Skeletal muscle satellite cell (primary cell): ENCODE results near the gene SMCO3.

ENCODE experiments used
- H3K27me3 ChIP-seq: 2 replicates; pipeline ENCODE4 v1.7.0; 2013; ENCODE audit warnings: low read length; ENCODE audit not compliant: control insufficient read depth, insufficient read depth
- H3K36me3 ChIP-seq: 2 replicates; pipeline ENCODE4 v1.7.0; 2013; ENCODE audit warnings: mild to moderate bottlenecking, control low read depth, low read length; ENCODE audit not compliant: insufficient read depth
- H3K4me1 ChIP-seq: 2 replicates; pipeline ENCODE4 v1.7.0; 2013; ENCODE audit warnings: low read length; ENCODE audit not compliant: control insufficient read depth, insufficient read depth
- H3K4me2 ChIP-seq: 2 replicates; pipeline ENCODE4 v1.7.0; 2013; ENCODE audit warnings: mild to moderate bottlenecking, low read length
- H3K4me3 ChIP-seq: 2 replicates; pipeline ENCODE4 v1.7.0; 2013; ENCODE audit warnings: low read length
- H3K9ac ChIP-seq: 2 replicates; pipeline ENCODE4 v1.7.0; 2013; ENCODE audit warnings: mild to moderate bottlenecking, low read depth, low read length, moderate library complexity
- H3K9me3 ChIP-seq: replicated peaks from 2 replicates; pipeline ENCODE4 v1.7.0; 2013; ENCODE audit warnings: mild to moderate bottlenecking, control low read depth, low read length

The SMCO3 gene

DNA sequence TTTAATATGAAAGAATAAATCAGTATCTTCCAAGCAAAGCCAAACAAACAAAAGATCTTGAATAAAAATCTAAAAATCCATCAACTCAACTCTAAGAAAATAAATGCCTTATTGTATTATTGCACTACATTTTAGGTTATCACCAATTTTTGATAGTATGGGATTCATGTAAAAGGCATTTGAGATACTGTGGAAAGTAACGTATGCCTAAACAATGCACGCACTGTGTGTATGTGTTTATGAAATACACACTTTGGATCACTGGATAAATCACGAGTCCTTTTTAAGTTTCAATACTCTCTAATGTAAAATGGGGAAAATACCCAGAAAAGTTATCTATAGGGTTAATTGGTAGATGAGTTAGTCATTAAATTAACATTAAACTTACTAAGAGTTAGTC is 28.4 kb downstream of the SMCO3 start:
- no peaks in the 10 kb centered on the region for H3K4me1 ChIP-seq
- H3K27me3 ChIP-seq, result no peaks in the 10 kb centered on the region
- H3K4me2 ChIP-seq, result no peak overlapping the region
- peaks cover 47% of the 10 kb centered on the region for H3K36me3 ChIP-seq
- H3K4me3 ChIP-seq, result no peak overlapping the region
- H3K9me3 ChIP-seq, result no peaks in the 10 kb centered on the region
- H3K9ac ChIP-seq, result no peak overlapping the region

- Histone ChIP-seq H3K9me3 (no peaks in the 10 kb centered on the region), H3K27me3 (no peaks in the 10 kb centered on the region)
These were observed 29.5 kb downstream of the SMCO3 start for GRCh38 chr12:14784471-14784870.

GRCh38 chr12:14782756-14783155 is 31.2 kb downstream of the SMCO3 start:
- no peaks in the 10 kb centered on the region for H3K9me3 ChIP-seq
- no peaks in the 10 kb centered on the region for H3K4me1 ChIP-seq
- no peak overlapping the region for H3K9ac ChIP-seq
- peaks cover 21% of the 10 kb centered on the region for H3K36me3 ChIP-seq
- H3K27me3 ChIP-seq, result no peaks in the 10 kb centered on the region
- H3K4me2 ChIP-seq, result no peak overlapping the region
- H3K4me3 ChIP-seq, result no peak overlapping the region

More at GRCh38 chr12:14784471-14784870, 29.5 kb downstream of the SMCO3 start:
- Histone ChIP-seq H3K36me3 (peaks cover 36% of the 10 kb centered on the region), H3K4me2 (no peak overlapping the region), H3K4me3 (no peak overlapping the region), H3K4me1 (no peaks in the 10 kb centered on the region), H3K9ac (no peak overlapping the region)

DNA sequence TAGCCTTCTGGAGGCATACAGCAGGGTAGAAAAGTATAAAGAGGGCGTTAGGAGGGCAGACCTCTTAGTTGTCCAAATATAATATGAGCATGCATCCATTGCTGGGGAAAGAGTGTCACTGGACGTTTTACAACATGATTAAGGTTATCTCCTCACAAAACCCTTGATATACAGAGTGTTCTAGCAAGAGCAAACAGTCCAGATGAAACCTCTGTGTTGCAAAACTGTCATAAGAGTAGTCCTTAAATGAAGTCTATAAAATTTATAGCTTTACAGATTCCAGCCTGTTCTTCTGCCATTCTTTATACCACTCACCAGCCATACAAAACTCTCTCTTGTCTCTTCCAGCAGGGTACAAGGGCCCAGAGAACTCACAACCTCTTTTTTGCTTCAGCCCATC is 32.4 kb downstream of the SMCO3 start:
- Histone ChIP-seq H3K4me1 (peaks cover 11% of the 10 kb centered on the region), H3K27me3 (no peaks in the 10 kb centered on the region), H3K4me3 (no peak overlapping the region), H3K9ac (no peak overlapping the region), H3K9me3 (no peaks in the 10 kb centered on the region), H3K36me3 (peaks cover 10% of the 10 kb centered on the region), H3K4me2 (no peak overlapping the region)

DNA sequence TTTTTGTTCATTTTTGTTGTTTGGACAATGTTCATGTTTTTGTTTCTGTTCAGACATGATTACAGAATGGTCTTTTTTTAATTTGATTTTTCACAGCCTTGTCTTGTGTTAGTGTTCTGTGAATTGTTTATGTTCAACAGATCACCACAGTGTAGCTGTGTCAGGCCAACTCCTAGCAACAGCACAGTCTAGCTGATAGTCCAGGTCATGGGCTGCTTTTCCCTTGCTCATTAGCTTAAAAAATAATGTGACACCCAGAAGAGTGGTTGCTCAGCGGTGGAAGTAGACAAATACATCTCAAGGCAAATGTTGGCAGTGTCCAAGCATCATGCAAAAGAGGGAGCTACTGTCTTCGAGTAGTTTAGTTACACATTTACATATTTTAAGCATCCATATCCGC is 33.1 kb downstream of the SMCO3 start:
- no peaks in the 10 kb centered on the region for H3K9me3 ChIP-seq
- no peak overlapping the region for H3K4me3 ChIP-seq
- peaks cover 17% of the 10 kb centered on the region for H3K4me1 ChIP-seq
- H3K9ac ChIP-seq, result no peak overlapping the region
- no peaks in the 10 kb centered on the region for H3K27me3 ChIP-seq
- peak overlapping the region; percentile 14 for H3K4me2 ChIP-seq
- H3K36me3 ChIP-seq, result peaks cover 4% of the 10 kb centered on the region

- Histone ChIP-seq H3K9ac (no peak overlapping the region), H3K36me3 (peaks cover 4% of the 10 kb centered on the region), H3K27me3 (no peaks in the 10 kb centered on the region), H3K4me3 (no peak overlapping the region), H3K9me3 (no peaks in the 10 kb centered on the region), H3K4me2 (no peak overlapping the region), H3K4me1 (peaks cover 19% of the 10 kb centered on the region)
These were observed 34.1 kb downstream of the SMCO3 start for GRCh38 chr12:14779834-14780233.

DNA sequence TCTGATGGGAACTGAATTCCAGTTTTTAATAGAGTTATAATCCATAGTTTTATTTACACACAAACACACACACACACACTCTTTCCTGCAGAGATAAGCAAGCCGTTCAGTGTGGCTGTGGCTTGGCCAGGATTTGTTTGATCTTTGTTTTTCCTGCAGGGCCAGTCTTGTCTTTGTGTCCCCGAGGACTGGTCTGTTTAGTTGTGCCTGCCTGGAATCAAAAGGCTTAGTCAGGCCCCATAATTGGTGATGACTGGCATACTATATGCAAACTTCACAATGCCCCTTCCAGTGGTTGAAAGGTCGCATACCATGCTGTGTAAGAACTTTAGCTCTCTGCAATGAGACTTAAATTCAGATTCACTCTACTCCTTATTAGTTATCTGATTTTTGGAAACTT is 36.7 kb downstream of the SMCO3 start:
- Histone ChIP-seq H3K9me3 (no peaks in the 10 kb centered on the region), H3K36me3 (no peaks in the 10 kb centered on the region), H3K4me1 (peaks cover 19% of the 10 kb centered on the region), H3K4me3 (no peak overlapping the region), H3K9ac (no peak overlapping the region), H3K4me2 (peak overlapping the region; percentile 82), H3K27me3 (no peaks in the 10 kb centered on the region)

GRCh38 chr12:14776236-14776961 is 37.6 kb downstream of the SMCO3 start:
- peak overlapping the region; percentile 82 for H3K4me2 ChIP-seq
- H3K9me3 ChIP-seq, result no peaks in the 10 kb centered on the region
- peak overlapping the region; percentile 85 for H3K4me3 ChIP-seq
- peak overlapping the region; percentile 89 for H3K9ac ChIP-seq
- no peaks in the 10 kb centered on the region for H3K36me3 ChIP-seq
- peaks cover 19% of the 10 kb centered on the region for H3K4me1 ChIP-seq
- no peaks in the 10 kb centered on the region for H3K27me3 ChIP-seq

GRCh38 chr12:14775636-14775980 is 38.4 kb downstream of the SMCO3 start:
- Histone ChIP-seq H3K4me1 (peaks cover 19% of the 10 kb centered on the region), H3K4me3 (peak overlapping the region; percentile 85), H3K27me3 (no peaks in the 10 kb centered on the region), H3K36me3 (no peaks in the 10 kb centered on the region), H3K4me2 (peak overlapping the region; percentile 82), H3K9ac (peak overlapping the region; percentile 89), H3K9me3 (no peaks in the 10 kb centered on the region)

- H3K4me3 ChIP-seq, result peak overlapping the region; percentile 85
- no peaks in the 10 kb centered on the region for H3K9me3 ChIP-seq
- no peaks in the 10 kb centered on the region for H3K27me3 ChIP-seq
- peaks cover 19% of the 10 kb centered on the region for H3K4me1 ChIP-seq
- peak overlapping the region; percentile 82 for H3K4me2 ChIP-seq
- peak overlapping the region; percentile 89 for H3K9ac ChIP-seq
- no peaks in the 10 kb centered on the region for H3K36me3 ChIP-seq
These were observed 38.9 kb downstream of the SMCO3 start for GRCh38 chr12:14774906-14775635.

DNA sequence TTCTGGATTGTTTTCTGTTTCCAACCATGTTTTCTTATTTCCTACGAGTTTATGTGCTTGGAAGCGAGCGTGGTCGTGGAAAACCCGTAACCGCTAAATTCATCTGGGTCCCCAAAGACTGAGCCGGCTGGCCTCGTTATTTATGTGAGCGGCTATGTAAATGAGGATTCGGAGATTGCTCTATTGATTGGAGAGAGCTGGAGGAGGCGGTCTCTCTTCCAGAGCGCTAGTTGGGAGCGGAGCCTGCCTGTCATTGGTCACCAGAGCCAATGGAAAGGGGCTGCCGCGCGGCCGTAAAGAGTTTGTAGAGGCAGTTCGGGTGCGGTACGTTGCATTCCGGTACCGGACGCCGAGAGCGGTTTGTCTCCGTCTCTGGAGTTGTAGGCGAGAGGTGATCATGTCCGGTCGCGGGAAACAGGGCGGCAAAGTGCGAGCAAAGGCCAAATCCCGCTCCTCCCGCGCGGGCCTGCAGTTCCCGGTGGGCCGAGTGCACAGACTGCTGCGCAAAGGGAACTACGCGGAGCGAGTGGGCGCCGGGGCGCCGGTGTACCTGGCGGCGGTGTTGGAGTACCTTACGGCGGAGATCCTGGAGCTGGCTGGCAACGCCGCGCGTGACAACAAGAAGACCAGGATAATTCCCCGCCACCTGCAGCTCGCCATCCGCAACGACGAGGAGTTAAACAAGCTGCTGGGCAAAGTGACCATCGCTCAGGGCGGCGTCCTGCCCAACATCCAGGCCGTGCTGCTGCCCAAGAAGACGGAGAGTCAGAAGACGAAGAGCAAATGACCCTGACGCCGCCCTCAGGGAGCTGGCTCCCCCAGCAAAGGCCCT is 39.7 kb downstream of the SMCO3 start:
- Histone ChIP-seq H3K36me3 (no peaks in the 10 kb centered on the region), H3K9ac (peak overlapping the region; percentile 89), H3K4me1 (peaks cover 24% of the 10 kb centered on the region), H3K4me2 (peak overlapping the region; percentile 82), H3K4me3 (peak overlapping the region; percentile 85), H3K27me3 (no peaks in the 10 kb centered on the region), H3K9me3 (no peaks in the 10 kb centered on the region)
